Activated naive CD4-positive, alpha-beta T cell treated with Interleukin-2 at 50 U/mL for 16 hours (primary cell): ENCODE measurements around the gene DDX17.

Experiments used
- DNase-seq: peaks from one replicate; pipeline ENCODE4 v3.0.0-alpha.2; 2020

Gene DDX17

GRCh38 chr22:38506118-38506962 is at the start of gene DDX17:
Gene DDX17 (minus strand): TSS chr22:38506311.
- DNase-seq = peak; percentile 92

- no peak for DNase-seq
Measured at GRCh38 chr22:38554281-38554680, 48.2 kb upstream of the DDX17 start.

GRCh38 chr22:38549101-38549894 is 43.2 kb upstream of the DDX17 start:
- DNase-seq = no peak

GRCh38 chr22:38540701-38541100 is 34.6 kb upstream of the DDX17 start:
- DNase-seq = no peak

GRCh38 chr22:38531251-38531938 is 25.3 kb upstream of the DDX17 start:
- DNase-seq = no peak

- DNase-seq = no peak
Measured at GRCh38 chr22:38524429-38524828, 18.3 kb upstream of the DDX17 start.

GRCh38 chr22:38523479-38523878 is 17.4 kb upstream of the DDX17 start:
- no peak for DNase-seq

GRCh38 chr22:38523029-38523428 is 16.9 kb upstream of the DDX17 start:
- no peak for DNase-seq

- no peak for DNase-seq
Measured at GRCh38 chr22:38519453-38520250, 13.5 kb upstream of the DDX17 start.

- DNase-seq = no peak
Measured at GRCh38 chr22:38518620-38519019, 12.5 kb upstream of the DDX17 start.

- DNase-seq = peak; percentile 20
Measured at GRCh38 chr22:38513063-38513462, 7.0 kb upstream of the DDX17 start.

- no peak for DNase-seq
Measured at GRCh38 chr22:38510416-38510970, 4.4 kb upstream of the DDX17 start.

GRCh38 chr22:38505541-38506117 is 482 bp downstream of the DDX17 start:
- DNase-seq = peak; percentile 62

- DNase-seq = peak; percentile 65
Measured at GRCh38 chr22:38504731-38505540, 1.2 kb downstream of the DDX17 start.

- peak; percentile 8 for DNase-seq
Measured at GRCh38 chr22:38503021-38503420, 3.1 kb downstream of the DDX17 start.

GRCh38 chr22:38501797-38502672 is 4.1 kb downstream of the DDX17 start:
- no peak for DNase-seq

- DNase-seq = no peak
Measured at GRCh38 chr22:38497869-38498268, 8.2 kb downstream of the DDX17 start.

GRCh38 chr22:38494939-38495338 is 11.2 kb downstream of the DDX17 start:
- DNase-seq = no peak

- DNase-seq = no peak
Measured at GRCh38 chr22:38494498-38494897, 11.6 kb downstream of the DDX17 start.
